D721Med (cell line): Measurements from ENCODE around the gene SCNN1A.

Experiments used
- DNase-seq: peaks from one replicate; pipeline ENCODE4 v3.0.0; 2011; ENCODE audit warnings: low spot score; ENCODE audit not compliant: insufficient read length
- FAIRE-seq: peaks from 2 replicates; lab custom pipeline; 2011; peaks lifted over from hg19 to GRCh38; lab: Jason Lieb, UNC
- CTCF ChIP-seq: IDR thresholded peaks from 2 replicates; pipeline ENCODE4 v1.5.1; 2012; ENCODE audit warnings: mild to moderate bottlenecking, control low read depth; ENCODE audit not compliant: insufficient read depth; ENCODE audit errors: missing control alignments

The SCNN1A gene

GRCh38 chr12:6303071-6303470 is 72.3 kb downstream of the SCNN1A start:
- FAIRE-seq, result no peak
- no peak for TF ChIP-seq CTCF
- DNase-seq, result no peak

- FAIRE-seq (no peak), DNase-seq (no peak)
- TF ChIP-seq CTCF, result no peak
Measured at GRCh38 chr12:6302621-6303020, 72.7 kb downstream of the SCNN1A start.

GRCh38 chr12:6301721-6302120 is 73.6 kb downstream of the SCNN1A start:
- FAIRE-seq (no peak), DNase-seq (no peak)
- no peak for TF ChIP-seq CTCF

GRCh38 chr12:6297170-6297569 is 78.2 kb downstream of the SCNN1A start:
- TF ChIP-seq CTCF, result no peak
- DNase-seq, result no peak
- FAIRE-seq, result no peak
